Left lung (tissue), 10 donors: ENCODE results near the gene EXOC3. TPM values are rescaled to one million over a fixed set of nuclear protein-coding genes. Genes with fewer than 3 reads are reported as not detected.

ENCODE experiments used
- ATAC-seq: fragments of 200-7000 bp; cut with Tn5 transposase; one replicate; pipeline ENCODE4 v1.9.1; 2020; ENCODE audit warnings: moderate library complexity
- DNase-seq, 4 donors: peaks; one replicate each; pipeline ENCODE4 v3.0.0-alpha.2; 2013 to 2020
- H3K27ac ChIP-seq, 2 donors: fragments of 200-600 bp; sonication (generic) in 1 of 2; one replicate each; pipeline versions ENCODE4 v1.5.0 to v1.8.0; 2020 to 2021
- H3K27me3 ChIP-seq, 2 donors: fragments of 200-600 bp; sonication (generic) in 1 of 2; one replicate each; pipeline versions ENCODE4 v1.5.0 to v1.8.0; 2020 to 2021
- H3K36me3 ChIP-seq, 2 donors: fragments of 200-600 bp; sonication (generic) in 1 of 2; one replicate each; pipeline versions ENCODE4 v1.5.0 to v1.8.0; 2020 to 2021
- H3K4me1 ChIP-seq, 2 donors: fragments of 200-600 bp; one replicate each; pipeline ENCODE4 v1.8.0; 2021
- H3K4me3 ChIP-seq, 2 donors: fragments of 200-600 bp; sonication (generic) in 1 of 2; one replicate each; pipeline versions ENCODE4 v1.5.0 to v1.8.0; 2020 to 2021; ENCODE audit warnings: mild to moderate bottlenecking in 1 of 2
- H3K9me3 ChIP-seq, 2 donors: fragments of 200-600 bp; sonication (generic) in 1 of 2; one replicate each; pipeline versions ENCODE4 v1.5.0 to v1.8.0; 2020 to 2021
- intact Hi-C, 2 donors: fragments of 100-400 bp; cut with DNase I; formaldehyde crosslinking; loops; one replicate each; pipeline versions ENCODE4 v1.11.2 to v1.14.2; 2022
- polyA plus RNA-seq, 6 donors: library from polyadenylated mRNA; unstranded; fragments of 120-200 nt; gene quantifications; one replicate each; pipeline ENCODE4 v1.2.1, GENCODE V29; 2013; ENCODE audit not compliant: insufficient read length in 6 of 6
- total RNA-seq, 2 donors: library from RNA; stranded (reverse); fragmentation: NEBNext Ultra II Directional; extraction: Animal tissue kit (Norgen Biotek cat#: 25700); gene quantifications; one replicate each; pipeline ENCODE4 v1.2.1, GENCODE V29; 2021
- TF ChIP-seq, protein P1 (sequence below), 2 donors: fragments of 200-600 bp; sonication (generic) in 1 of 2; IDR thresholded peaks; one replicate each; pipeline versions ENCODE4 v1.5.0 to v1.8.0; 2021; ENCODE audit warnings: antibody characterized with exemption in 2 of 2
- donor health status: DM: no; HTN: yes; CAD: no.
- donor health status: DM: no; HTN: no; CAD: no.

The EXOC3 gene
- total and polyA plus RNA-seq, 8 donors = 43.8 to 62.4 (median 57.0) TPM

DNA sequence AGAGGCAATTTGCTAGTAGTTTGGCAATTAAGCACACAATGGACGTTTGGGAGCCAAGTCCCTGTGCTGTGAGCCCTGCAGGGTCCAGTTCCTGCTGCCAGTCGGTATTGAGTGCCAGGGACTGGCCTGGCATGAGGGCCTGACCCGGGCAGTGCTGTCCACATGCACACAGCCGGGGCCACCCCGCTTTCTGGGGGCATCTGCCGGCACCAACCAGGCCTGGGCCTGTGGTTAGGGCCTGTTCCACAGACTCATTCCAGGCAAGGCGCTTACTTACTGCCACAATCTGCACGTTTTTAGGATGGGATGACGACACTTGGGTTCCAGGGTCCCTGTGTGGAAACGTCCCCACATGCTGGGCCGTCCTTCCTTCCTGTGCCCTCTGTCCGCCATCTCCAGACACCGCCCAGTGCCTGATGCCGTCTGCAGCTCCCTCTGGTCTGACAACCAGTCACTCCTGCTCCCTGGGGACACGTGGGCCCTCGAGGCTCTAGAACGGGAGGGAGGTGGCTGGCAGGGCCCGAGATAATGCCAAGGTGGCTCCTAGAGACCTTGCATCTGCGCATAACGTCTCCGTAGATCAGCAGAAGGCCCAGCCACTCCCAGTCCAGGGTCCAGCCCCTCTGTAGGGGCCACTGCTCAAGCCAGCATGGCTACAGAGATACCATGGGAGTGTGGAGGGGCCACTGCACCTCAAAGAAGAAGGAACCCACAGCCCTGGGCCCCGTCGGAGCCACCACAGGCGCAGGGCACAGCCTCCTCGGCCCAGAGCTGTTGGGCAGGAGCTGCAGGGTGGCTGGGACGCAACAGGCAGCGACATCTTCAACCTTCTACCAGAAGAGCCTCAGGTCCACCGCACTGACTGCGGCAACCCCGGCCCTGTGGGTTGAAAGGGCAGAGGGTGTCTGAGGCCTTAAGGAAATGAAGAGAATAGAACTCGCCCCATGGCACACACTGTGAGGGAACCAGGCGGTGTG, 56.5 kb downstream of the EXOC3 start:
- TF ChIP-seq, protein P1, sequence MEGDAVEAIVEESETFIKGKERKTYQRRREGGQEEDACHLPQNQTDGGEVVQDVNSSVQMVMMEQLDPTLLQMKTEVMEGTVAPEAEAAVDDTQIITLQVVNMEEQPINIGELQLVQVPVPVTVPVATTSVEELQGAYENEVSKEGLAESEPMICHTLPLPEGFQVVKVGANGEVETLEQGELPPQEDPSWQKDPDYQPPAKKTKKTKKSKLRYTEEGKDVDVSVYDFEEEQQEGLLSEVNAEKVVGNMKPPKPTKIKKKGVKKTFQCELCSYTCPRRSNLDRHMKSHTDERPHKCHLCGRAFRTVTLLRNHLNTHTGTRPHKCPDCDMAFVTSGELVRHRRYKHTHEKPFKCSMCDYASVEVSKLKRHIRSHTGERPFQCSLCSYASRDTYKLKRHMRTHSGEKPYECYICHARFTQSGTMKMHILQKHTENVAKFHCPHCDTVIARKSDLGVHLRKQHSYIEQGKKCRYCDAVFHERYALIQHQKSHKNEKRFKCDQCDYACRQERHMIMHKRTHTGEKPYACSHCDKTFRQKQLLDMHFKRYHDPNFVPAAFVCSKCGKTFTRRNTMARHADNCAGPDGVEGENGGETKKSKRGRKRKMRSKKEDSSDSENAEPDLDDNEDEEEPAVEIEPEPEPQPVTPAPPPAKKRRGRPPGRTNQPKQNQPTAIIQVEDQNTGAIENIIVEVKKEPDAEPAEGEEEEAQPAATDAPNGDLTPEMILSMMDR (IDR thresholded peaks at IDR 0.05) = no peak
- no peaks in the 10 kb centered on the region for H3K9me3 ChIP-seq
- H3K4me3 ChIP-seq = no peak overlapping the region
- H3K4me1 ChIP-seq = no peaks in the 10 kb centered on the region
- H3K27me3 ChIP-seq = peaks cover 14 to 90% of the 10 kb centered on the region in 2 donors
- DNase-seq (no peak), ATAC-seq (no peak)
- H3K27ac ChIP-seq = no peak overlapping the region
- intact Hi-C loops = no loop called here
- H3K36me3 ChIP-seq = no peaks in the 10 kb centered on the region

DNA sequence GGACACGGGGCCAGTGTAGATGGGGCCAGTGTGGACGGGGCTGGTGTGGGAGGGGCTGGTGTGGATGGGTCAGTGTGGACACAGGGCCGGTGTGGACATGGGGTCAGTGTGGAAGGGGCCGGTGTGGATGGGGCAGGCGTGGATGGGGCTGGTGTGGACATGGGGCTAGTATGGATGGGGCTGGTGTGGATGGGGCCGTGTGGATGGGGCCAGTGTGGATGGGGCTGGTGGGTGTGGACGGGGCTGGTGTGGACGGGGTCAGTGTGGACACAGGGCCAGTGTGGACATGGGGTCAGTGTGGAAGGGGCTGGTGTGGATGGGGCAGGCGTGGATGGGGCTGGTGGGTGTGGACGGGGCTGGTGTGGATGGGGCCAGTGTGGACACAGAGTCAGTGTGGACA, 57.5 kb downstream of the EXOC3 start:
- H3K4me3 ChIP-seq = no peak overlapping the region
- TF ChIP-seq, protein P1 (IDR thresholded peaks at IDR 0.05) = no peak
- intact Hi-C loops = no loop called here
- no peaks in the 10 kb centered on the region for H3K36me3 ChIP-seq
- no peaks in the 10 kb centered on the region for H3K4me1 ChIP-seq
- H3K27ac ChIP-seq = no peak overlapping the region
- DNase-seq (no peak), ATAC-seq (no peak)
- H3K27me3 ChIP-seq = peaks cover 14 to 87% of the 10 kb centered on the region in 2 donors
- H3K9me3 ChIP-seq = no peaks in the 10 kb centered on the region

DNA sequence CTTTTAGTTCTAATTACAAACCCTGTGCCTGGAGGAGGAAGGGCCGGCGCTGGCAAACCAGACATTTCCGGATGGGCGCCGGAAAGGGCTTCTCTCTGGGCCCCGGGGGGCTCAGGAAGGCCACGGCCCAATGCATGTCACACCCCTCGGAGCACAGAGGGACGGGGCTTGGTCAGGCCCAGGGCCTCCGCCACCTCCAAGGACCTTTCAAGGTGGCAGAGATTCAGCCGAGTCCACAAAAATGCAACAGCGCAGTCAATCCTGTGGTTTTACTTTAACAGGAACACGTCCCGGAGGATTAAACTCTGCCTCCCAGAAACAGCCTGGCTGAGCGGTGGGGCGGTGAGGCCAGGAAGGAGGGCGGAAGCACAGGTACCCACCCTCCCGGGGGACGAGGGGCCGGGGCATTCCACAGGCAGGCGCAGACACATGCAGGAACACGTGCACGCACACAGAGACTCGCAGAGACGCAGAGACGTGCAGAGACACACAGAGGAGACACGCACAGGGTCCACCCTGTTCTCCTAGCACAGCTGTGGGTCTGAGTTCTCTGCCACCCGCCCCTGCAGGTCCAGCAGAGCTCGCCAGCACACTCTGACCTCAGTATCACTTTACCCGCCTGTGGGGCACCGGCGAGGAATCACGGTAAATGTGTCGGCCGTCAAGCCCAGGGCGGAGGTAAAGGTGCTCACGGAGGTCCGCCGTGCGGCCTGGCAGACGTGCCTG, 58.3 kb downstream of the EXOC3 start:
- Histone ChIP-seq H3K4me1 (no peaks in the 10 kb centered on the region), H3K9me3 (no peaks in the 10 kb centered on the region), H3K27me3 (peaks cover 14 to 88% of the 10 kb centered on the region in 2 donors), H3K4me3 (no peak overlapping the region), H3K36me3 (no peaks in the 10 kb centered on the region), H3K27ac (no peak overlapping the region)
- intact Hi-C loops = no loop called here
- TF ChIP-seq, protein P1 (IDR thresholded peaks at IDR 0.05) = no peak
- DNase-seq = no peak
- ATAC-seq = no peak

DNA sequence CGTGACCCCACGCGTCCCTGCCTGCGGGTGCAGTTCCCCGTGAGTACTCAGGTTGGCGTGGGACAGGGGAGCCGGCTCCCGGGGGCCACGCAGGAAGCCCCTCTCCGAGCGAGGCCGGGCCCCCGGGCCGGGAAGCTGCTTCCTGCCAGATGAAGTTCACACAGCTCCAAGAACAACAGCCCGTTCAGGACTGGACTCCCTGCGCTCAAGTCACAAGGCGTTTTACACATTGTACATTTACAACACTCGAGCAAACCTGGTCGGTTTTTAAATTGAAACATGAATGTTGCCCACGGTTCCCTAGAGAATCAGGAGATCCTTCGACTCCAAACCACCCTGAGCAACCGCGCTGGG, 58.8 kb downstream of the EXOC3 start:
- no peaks in the 10 kb centered on the region for H3K9me3 ChIP-seq
- intact Hi-C loops = no loop called here
- DNase-seq (no peak), ATAC-seq (no peak)
- H3K27ac ChIP-seq = no peak overlapping the region
- no peaks in the 10 kb centered on the region for H3K36me3 ChIP-seq
- peaks cover 14 to 88% of the 10 kb centered on the region in 2 donors for H3K27me3 ChIP-seq
- H3K4me1 ChIP-seq = no peaks in the 10 kb centered on the region
- TF ChIP-seq, protein P1 (IDR thresholded peaks at IDR 0.05) = no peak
- H3K4me3 ChIP-seq = no peak overlapping the region
